Measurements from ENCODE around the gene ZNF507. TPM values are rescaled to one million over a fixed set of nuclear protein-coding genes. Genes with fewer than 3 reads are reported as not detected.

The ZNF507 gene
- total and polyA plus RNA-seq, 9 of the 15 experiments (the other 6 are each of a cell fraction or from before 2014, with no cell fraction given), result 2.9 to 25.0 (median 10.4) TPM

- TF ChIP-seq CREB3L1 (IDR thresholded peaks at IDR 0.05; ENCODE audit: borderline replicate concordance, low read depth) (no peak), ZC3H8 (IDR thresholded peaks at IDR 0.05) (no peak), ZHX1 (conservative IDR thresholded peaks at IDR 0.05; ENCODE audit: low read length) (no peak), ZNF263 (CRISPR knock-in tag; IDR thresholded peaks at IDR 0.05; ENCODE audit: borderline replicate concordance) (no peak), HDAC2 (IDR thresholded peaks at IDR 0.05) (no peak)
Measured at GRCh38 chr19:32349724-32350470, 4.5 kb downstream of the ZNF507 start (continued).

- no peak for FAIRE-seq
- in situ Hi-C loops (cut with MboI), result no loop called here
- no peak overlapping the region for H3K27ac ChIP-seq (ENCODE audit: extremely low read depth, low read depth, low read length)
Measured at GRCh38 chr19:32350471-32350865, 5.1 kb downstream of the ZNF507 start.

More at GRCh38 chr19:32350471-32350865, 5.1 kb downstream of the ZNF507 start:
- Histone ChIP-seq H2AFZ (ENCODE audit: low read depth, low read length) (no peak overlapping the region), H4K20me1 (replicated peaks; ENCODE audit: control insufficient read depth, insufficient read depth, low read length) (no peaks in the 10 kb centered on the region), H3K79me2 (ENCODE audit: control insufficient read depth, insufficient read depth, low read length) (peaks cover 91% of the 10 kb centered on the region), H3K4me2 (ENCODE audit: insufficient read depth, low read length) (no peak overlapping the region), H3K9me3 (replicated peaks; ENCODE audit: control insufficient read depth, insufficient read depth, low read depth, low read length) (no peaks in the 10 kb centered on the region), H3K4me3 (no peak overlapping the region), H3K36me3 (ENCODE audit: control insufficient read depth, insufficient read depth, low read length) (peaks cover 80% of the 10 kb centered on the region), H3K9me1 (ENCODE audit: control insufficient read depth, insufficient read depth, low read length) (no peaks in the 10 kb centered on the region), H3K4me1 (replicated peaks in 1 of 2; ENCODE audit: control insufficient read depth in 2 of 2, insufficient read depth in 2 of 2, low read length in 2 of 2) (peaks cover 3 to 7% of the 10 kb centered on the region in 2 experiments; a peak in 3 of 5 replicates), H3K9ac (ENCODE audit: insufficient read depth in 1 of 2, low read depth in 2 of 2, low read length in 2 of 2) (no peak overlapping the region), H3K27me3 (ENCODE audit: control insufficient read depth in 2 of 2, insufficient read depth in 2 of 2, low read length in 2 of 2) (no peaks in the 10 kb centered on the region)
- ChIA-PET CTCF (ENCODE audit: low intra/inter-chr PET ratio) (no interaction called here), POLR2A (interaction anchor here (1.0 to 1.4 kb wide), 3 partner anchors 9 to 18 kb away, joined by 3 read pairs; no protein-coding TSS in a partner anchor)
- BruUV-seq (replicated peaks), result no TSS peak
- intact Hi-C loops (cut with micrococcal nuclease), result no loop called here
- TF ChIP-seq RCOR1 (IDR thresholded peaks at IDR 0.05; ENCODE audit: borderline replicate concordance in 1 of 2, low read depth in 2 of 2, low read length in 2 of 2) (no peak), FOXM1 (IDR thresholded peaks at IDR 0.05; ENCODE audit: low read depth) (no peak), FOXM1 (CRISPR knock-in tag; IDR thresholded peaks at IDR 0.05; ENCODE audit: low read depth) (no peak), NELFE (IDR thresholded peaks at IDR 0.05; ENCODE audit: insufficient read depth, insufficient read length) (no peak), CBFB (CRISPR knock-in tag; IDR thresholded peaks at IDR 0.05) (no peak), NR2C1 (IDR thresholded peaks at IDR 0.05) (no peak), NR2C1 (tag; IDR thresholded peaks at IDR 0.05) (no peak), ELK3 (CRISPR knock-in tag; IDR thresholded peaks at IDR 0.05) (no peak), THRB (CRISPR knock-in tag; conservative IDR thresholded peaks at IDR 0.05) (no peak), MCM3 (IDR thresholded peaks at IDR 0.05) (no peak)
- WGBS (ENCODE audit: insufficient coverage, low coverage, missing lambda C conversion rate), result 88% methylated on average over 3 of the region's 3 CpGs
- ATAC-seq (no peak), DNase-seq (ENCODE audit: extremely low read depth in 1 of 4, low spot score in 3 of 4) (no peak)
